SU-DHL-6 (cell line): ENCODE results near the gene MASP2.

Experiments used
- H2AFZ ChIP-seq: fragments of 200-600 bp; sonication (generic); 2 replicates; pipeline ENCODE4 v1.6.1; 2014; ENCODE audit warnings: low read depth, mild to moderate bottlenecking, moderate library complexity, mixed read lengths, antibody characterized with exemption, low read length; ENCODE audit not compliant: severe bottlenecking
- H3F3A ChIP-seq: fragments of 200-600 bp; shearing (Covaris generic); 2 replicates; pipeline ENCODE4 v1.6.0; 2016; ENCODE audit warnings: antibody characterized with exemption, mild to moderate bottlenecking; ENCODE audit not compliant: insufficient read depth
- H3K27ac ChIP-seq: fragments of 200-600 bp; sonication (generic); 2 replicates; pipeline ENCODE4 v1.5.1; 2016; ENCODE audit warnings: low read depth, mild to moderate bottlenecking, low read length, moderate library complexity, mixed read lengths
- H3K27me3 ChIP-seq: fragments of 200-600 bp; sonication (generic), shearing (Covaris generic); 2 replicates; pipeline ENCODE4 v1.6.0; 2014; ENCODE audit warnings: mild to moderate bottlenecking, low read length
- H3K36me3 ChIP-seq: fragments of 200-600 bp; sonication (generic); 2 replicates; pipeline ENCODE4 v1.6.1; 2014; ENCODE audit warnings: mild to moderate bottlenecking, low read length, mixed read lengths
- H3K4me2 ChIP-seq: fragments of 300-600, 200-600 bp; shearing (Covaris generic), sonication (generic); 2 replicates; pipeline ENCODE4 v1.6.0; 2014; ENCODE audit warnings: low read length, low read depth, mild to moderate bottlenecking; ENCODE audit not compliant: poor library complexity, severe bottlenecking
- H3K4me3 ChIP-seq: fragments of 200-600 bp; sonication (generic); 2 replicates; pipeline ENCODE4 v1.5.1; 2014; ENCODE audit warnings: antibody characterized with exemption, low read length, mild to moderate bottlenecking, mixed read lengths; ENCODE audit not compliant: insufficient read depth, poor library complexity, severe bottlenecking
- H3K79me2 ChIP-seq: fragments of 200-600 bp; sonication (generic); 2 replicates; pipeline ENCODE4 v1.6.1; 2014; ENCODE audit warnings: mild to moderate bottlenecking, low read length, moderate library complexity; ENCODE audit not compliant: insufficient read depth
- H3K9ac ChIP-seq: fragments of 200-600 bp; sonication (generic); 2 replicates; pipeline ENCODE4 v1.7.0; 2014; ENCODE audit warnings: mild to moderate bottlenecking, low read length
- H3K9me2 ChIP-seq: fragments of 200-600 bp; sonication (generic); replicated peaks from 2 replicates; pipeline ENCODE4 v1.6.1; 2014; ENCODE audit warnings: low read length; ENCODE audit not compliant: insufficient read depth
- H3K9me3 ChIP-seq: fragments of 200-600 bp; sonication (generic); 2 replicates; pipeline ENCODE4 v1.6.1; 2014; ENCODE audit warnings: low read length, mixed read lengths; ENCODE audit not compliant: insufficient read depth
- H4K20me1 ChIP-seq: fragments of 200-600 bp; sonication (generic); 2 replicates; pipeline ENCODE4 v1.6.1; 2014; ENCODE audit warnings: low read depth, mild to moderate bottlenecking, antibody characterized with exemption, low read length, moderate library complexity, mixed read lengths
- EZH2phosphoT487 ChIP-seq: fragments of 200-600 bp; sonication (generic), shearing (Covaris generic); conservative IDR thresholded peaks from 2 replicates; pipeline ENCODE4 v1.6.1; 2018; ENCODE audit warnings: mild to moderate bottlenecking, antibody characterized with exemption, low read length, moderate library complexity, mixed read lengths
- TF ChIP-seq, protein P1 (sequence below): fragments of 200-600 bp; sonication (generic); IDR thresholded peaks from one replicate; pipeline ENCODE4 v1.5.1; 2017; ENCODE audit warnings: antibody characterized with exemption, mild to moderate bottlenecking, low read length, moderate library complexity; ENCODE audit not compliant: insufficient read depth, poor library complexity, severe bottlenecking

MASP2 gene

DNA sequence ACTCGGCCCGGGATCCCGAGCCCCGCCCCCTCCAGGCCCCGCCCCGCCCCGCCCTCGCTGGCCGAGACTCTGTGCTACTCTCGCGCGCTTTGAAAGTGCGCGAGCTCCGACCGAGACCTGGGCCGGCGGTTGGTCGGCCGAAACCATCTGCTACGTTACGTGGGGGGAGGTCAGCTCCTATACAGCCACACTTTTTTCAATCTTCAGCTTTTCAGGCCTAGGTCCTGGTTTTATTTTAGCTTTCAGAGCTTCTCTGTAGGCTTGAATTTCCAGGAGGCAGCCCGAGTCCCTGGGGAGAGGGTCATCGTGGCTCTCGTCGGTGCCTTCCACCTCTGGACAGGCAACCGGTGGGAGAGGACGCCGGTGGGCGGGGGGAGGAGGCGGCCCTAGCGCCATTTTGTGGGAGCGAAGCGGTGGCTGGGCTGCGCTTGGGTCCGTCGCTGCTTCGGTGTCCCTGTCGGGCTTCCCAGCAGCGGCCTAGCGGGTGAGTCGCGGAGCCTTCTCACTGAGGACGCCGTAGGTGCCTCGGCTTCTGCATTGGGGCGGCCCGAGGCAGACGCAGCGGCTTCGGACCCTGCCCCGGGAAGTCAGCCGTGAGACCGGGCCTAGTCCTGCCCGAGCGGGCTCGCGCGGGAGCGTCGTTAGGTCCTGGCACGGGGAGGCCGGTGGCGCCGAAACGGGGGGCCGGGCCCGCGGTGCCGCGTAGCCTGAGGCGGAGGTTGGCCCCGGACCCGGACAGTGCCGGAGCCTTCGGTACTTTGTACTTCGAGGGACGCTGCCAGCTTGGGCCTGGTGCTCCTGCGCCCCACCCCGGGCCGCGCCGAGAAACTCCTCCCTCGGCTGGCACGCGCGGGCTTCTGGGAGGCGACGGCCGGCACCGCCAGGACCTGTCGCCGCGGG lies 34.5 kb downstream of the MASP2 start, which contains the start of gene TARDBP:
TSS of gene TARDBP (plus strand) at position 395 of the 900 bp plus-strand sequence. CDS start 1,074 bp downstream, outside the sequence.
- Histone ChIP-seq H3K79me2 (peaks cover 38% of the 10 kb centered on the region), H3K9ac (peak within 1 kb of the TSS; percentile 97), H3K9me2 (no peaks in the 10 kb centered on the region), H3K9me3 (no peaks in the 10 kb centered on the region), H3K27ac (peak within 1 kb of the TSS; percentile 71), H3F3A (no peaks in the 10 kb centered on the region), H3K4me3 (peak within 1 kb of the TSS; percentile 98), H2AFZ (peak within 1 kb of the TSS; percentile 87), H4K20me1 (peaks cover 15% of the 10 kb centered on the region), H3K27me3 (no peaks in the 10 kb centered on the region), H3K36me3 (peaks cover 21% of the 10 kb centered on the region), H3K4me2 (peak within 1 kb of the TSS; percentile 73)
- TF ChIP-seq EZH2phosphoT487, result no peak
- TF ChIP-seq, protein P1, sequence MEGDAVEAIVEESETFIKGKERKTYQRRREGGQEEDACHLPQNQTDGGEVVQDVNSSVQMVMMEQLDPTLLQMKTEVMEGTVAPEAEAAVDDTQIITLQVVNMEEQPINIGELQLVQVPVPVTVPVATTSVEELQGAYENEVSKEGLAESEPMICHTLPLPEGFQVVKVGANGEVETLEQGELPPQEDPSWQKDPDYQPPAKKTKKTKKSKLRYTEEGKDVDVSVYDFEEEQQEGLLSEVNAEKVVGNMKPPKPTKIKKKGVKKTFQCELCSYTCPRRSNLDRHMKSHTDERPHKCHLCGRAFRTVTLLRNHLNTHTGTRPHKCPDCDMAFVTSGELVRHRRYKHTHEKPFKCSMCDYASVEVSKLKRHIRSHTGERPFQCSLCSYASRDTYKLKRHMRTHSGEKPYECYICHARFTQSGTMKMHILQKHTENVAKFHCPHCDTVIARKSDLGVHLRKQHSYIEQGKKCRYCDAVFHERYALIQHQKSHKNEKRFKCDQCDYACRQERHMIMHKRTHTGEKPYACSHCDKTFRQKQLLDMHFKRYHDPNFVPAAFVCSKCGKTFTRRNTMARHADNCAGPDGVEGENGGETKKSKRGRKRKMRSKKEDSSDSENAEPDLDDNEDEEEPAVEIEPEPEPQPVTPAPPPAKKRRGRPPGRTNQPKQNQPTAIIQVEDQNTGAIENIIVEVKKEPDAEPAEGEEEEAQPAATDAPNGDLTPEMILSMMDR, result no peak

GRCh38 chr1:11000526-11000925 lies 46.5 kb downstream of the MASP2 start:
- H2AFZ ChIP-seq, result no peak overlapping the region
- H3F3A ChIP-seq, result no peaks in the 10 kb centered on the region
- no peaks in the 10 kb centered on the region for H3K27me3 ChIP-seq
- H3K9me3 ChIP-seq, result no peaks in the 10 kb centered on the region
- no peak for TF ChIP-seq EZH2phosphoT487
- TF ChIP-seq, protein P1, result no peak
- no peaks in the 10 kb centered on the region for H4K20me1 ChIP-seq
- H3K79me2 ChIP-seq, result no peaks in the 10 kb centered on the region
- H3K27ac ChIP-seq, result no peak overlapping the region
- no peak overlapping the region for H3K4me2 ChIP-seq
- no peaks in the 10 kb centered on the region for H3K36me3 ChIP-seq
- H3K9me2 ChIP-seq, result no peaks in the 10 kb centered on the region
- H3K9ac ChIP-seq, result no peak overlapping the region
- no peak overlapping the region for H3K4me3 ChIP-seq

- TF ChIP-seq, protein P1, result no peak
- TF ChIP-seq EZH2phosphoT487, result no peak
Measured at GRCh38 chr1:10996100-10996499, 50.9 kb downstream of the MASP2 start.

More at GRCh38 chr1:10996100-10996499, 50.9 kb downstream of the MASP2 start:
- H3K9me2 ChIP-seq, result no peaks in the 10 kb centered on the region
- no peaks in the 10 kb centered on the region for H3K9me3 ChIP-seq
- H3K4me2 ChIP-seq, result no peak overlapping the region
- no peaks in the 10 kb centered on the region for H3K27me3 ChIP-seq
- no peak overlapping the region for H2AFZ ChIP-seq
- no peaks in the 10 kb centered on the region for H3K36me3 ChIP-seq
- H3K79me2 ChIP-seq, result no peaks in the 10 kb centered on the region
- no peak overlapping the region for H3K9ac ChIP-seq
- H4K20me1 ChIP-seq, result no peaks in the 10 kb centered on the region
- no peaks in the 10 kb centered on the region for H3F3A ChIP-seq
- no peak overlapping the region for H3K4me3 ChIP-seq
- no peak overlapping the region for H3K27ac ChIP-seq
